ENCODE results near the gene SPTBN2.

DNA sequence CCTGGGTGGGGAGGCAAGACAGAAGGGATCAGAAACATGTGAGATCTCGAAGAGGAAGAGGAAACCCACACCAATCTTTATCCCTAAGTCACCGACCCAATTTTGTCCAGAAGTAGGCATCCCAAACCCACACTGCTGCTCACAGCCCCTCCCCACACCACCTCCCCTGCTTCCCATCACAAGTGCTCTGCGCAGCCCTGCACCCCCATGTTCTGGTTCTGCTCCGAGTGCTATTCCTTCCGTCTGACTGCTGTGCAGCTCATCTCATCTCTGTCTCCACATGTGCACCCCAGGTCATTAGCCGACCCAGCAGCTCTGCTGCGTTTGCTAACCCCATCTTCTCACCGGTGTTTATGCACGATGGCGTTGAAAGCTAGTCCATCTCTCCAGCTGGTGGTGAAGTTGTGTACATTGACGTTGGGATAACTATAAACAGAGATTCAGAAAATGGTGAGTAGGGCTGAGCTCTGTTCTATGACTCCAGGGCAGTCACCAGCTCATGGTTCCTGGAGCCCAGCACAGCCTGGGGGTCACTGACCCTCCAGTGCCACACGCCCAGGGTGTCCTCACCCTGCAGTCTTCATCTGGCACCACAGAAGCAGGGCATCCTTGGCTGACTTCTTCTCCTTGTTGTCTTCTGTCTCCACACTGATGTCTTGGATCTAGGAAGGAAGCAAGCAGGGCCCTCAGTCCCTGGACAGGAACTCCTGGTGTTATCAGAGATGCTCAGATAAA is 15.1 kb downstream of the SPTBN2 start:
- TF ChIP-seq TAF1 (IDR thresholded peaks at IDR 0.05; ENCODE audit: borderline replicate concordance, low read depth, low read length) (no peak), POLR2A (IDR thresholded peaks at IDR 0.05; ENCODE audit: low read depth, low read length) (no peak)
